Endothelial cell of umbilical vein (primary cell): Measurements from ENCODE around the gene NKTR.

Experiments used
- CTCF ChIP-seq, 2 donors: IDR thresholded peaks; 1 replicate in 1 of 2; 2 replicates in 1 of 2; pipeline ENCODE4 v1.5.1; 2011; ENCODE audit warnings: low read length in 2 of 2, mild to moderate bottlenecking in 2 of 2, moderate library complexity in 2 of 2, control low read depth in 1 of 2, inconsistent platforms in 1 of 2, low read depth in 1 of 2; ENCODE audit not compliant: insufficient read depth in 1 of 2; ENCODE audit errors: extremely low read depth in 1 of 2
- EZH2 ChIP-seq: IDR thresholded peaks from 2 replicates; pipeline ENCODE4 v1.6.1; 2012; ENCODE audit warnings: borderline replicate concordance, low read depth, mild to moderate bottlenecking, moderate library complexity, low read length, inconsistent platforms; ENCODE audit not compliant: severe bottlenecking
- POLR2A ChIP-seq: IDR thresholded peaks from 2 replicates; pipeline ENCODE4 v1.6.1; 2012; ENCODE audit warnings: low read depth, mild to moderate bottlenecking, control low read depth, low read length
- TF ChIP-seq, protein P1 (sequence below): IDR thresholded peaks from 2 replicates; pipeline ENCODE4 v1.6.1; 2011; ENCODE audit not compliant: insufficient read depth, insufficient read length

DNA sequence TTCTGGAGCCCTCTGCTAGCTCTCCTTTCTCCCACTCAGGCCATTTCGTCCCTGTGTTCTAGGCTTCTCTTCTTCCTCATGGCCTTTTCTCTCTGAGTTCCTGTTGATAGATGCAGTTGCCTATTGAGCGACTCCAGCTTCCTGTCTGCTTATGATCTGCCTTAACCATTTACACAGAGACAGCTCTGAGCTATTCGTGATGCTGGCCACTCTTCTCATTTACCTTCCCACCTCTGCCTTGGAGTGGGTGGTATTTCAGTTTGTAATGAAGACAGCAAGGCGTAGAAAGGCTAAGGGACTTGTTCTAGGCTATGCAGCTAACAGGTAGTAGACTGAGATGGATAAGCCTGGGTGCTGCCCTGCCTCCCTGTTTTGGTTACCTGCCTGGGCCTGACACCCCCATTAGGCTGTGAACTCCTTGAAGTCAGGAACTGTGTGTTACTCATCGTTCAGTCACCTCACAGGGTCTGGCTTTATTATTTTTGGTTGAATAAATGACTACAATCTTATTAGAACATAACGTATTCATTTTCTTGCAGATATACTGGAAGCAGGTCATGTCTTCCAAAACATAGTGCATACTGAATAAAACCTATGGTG is 40.4 kb downstream of the NKTR start:
- TF ChIP-seq EZH2, result no peak
- TF ChIP-seq CTCF (IDR thresholded peaks at IDR 0.05; ENCODE audit: extremely low read depth in 1 of 2, insufficient read depth in 1 of 2, low read depth in 1 of 2, low read length in 2 of 2), result no peak
- TF ChIP-seq, protein P1, sequence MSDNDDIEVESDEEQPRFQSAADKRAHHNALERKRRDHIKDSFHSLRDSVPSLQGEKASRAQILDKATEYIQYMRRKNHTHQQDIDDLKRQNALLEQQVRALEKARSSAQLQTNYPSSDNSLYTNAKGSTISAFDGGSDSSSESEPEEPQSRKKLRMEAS, result no peak
- no peak for TF ChIP-seq POLR2A
